Mononuclear cell (primary cell): ENCODE measurements around the gene GOLIM4. TPM values are rescaled to one million over a fixed set of nuclear protein-coding genes. Genes with fewer than 3 reads are reported as not detected.
"Not testable (repeated sequence)": the region's sequence is repeated elsewhere in the genome, so short reads cannot be mapped to it uniquely, and the experiment has no call there.

Experiments used
- H3K27me3 ChIP-seq: 2 replicates; pipeline ENCODE4 v1.6.0; 2011; ENCODE audit warnings: low read length, control low read depth; ENCODE audit not compliant: insufficient read depth
- H3K4me1 ChIP-seq: 2 replicates; pipeline ENCODE4 v1.5.1; 2011; ENCODE audit warnings: mild to moderate bottlenecking, low read length, control low read depth; ENCODE audit not compliant: insufficient read depth
- H3K4me3 ChIP-seq: 2 replicates; pipeline ENCODE4 v1.5.1; 2011; ENCODE audit warnings: mild to moderate bottlenecking, low read length, moderate library complexity
- H3K9me3 ChIP-seq: 2 replicates; pipeline ENCODE4 v1.5.1; 2011; ENCODE audit warnings: low read depth, mild to moderate bottlenecking, control low read depth, low read length
- total RNA-seq: library from RNA; depleted of rRNA; stranded (reverse); fragments of >200 nt; gene quantifications from one replicate; pipeline ENCODE4 v1.2.3, GENCODE V29; 2012

The GOLIM4 gene, protein sequence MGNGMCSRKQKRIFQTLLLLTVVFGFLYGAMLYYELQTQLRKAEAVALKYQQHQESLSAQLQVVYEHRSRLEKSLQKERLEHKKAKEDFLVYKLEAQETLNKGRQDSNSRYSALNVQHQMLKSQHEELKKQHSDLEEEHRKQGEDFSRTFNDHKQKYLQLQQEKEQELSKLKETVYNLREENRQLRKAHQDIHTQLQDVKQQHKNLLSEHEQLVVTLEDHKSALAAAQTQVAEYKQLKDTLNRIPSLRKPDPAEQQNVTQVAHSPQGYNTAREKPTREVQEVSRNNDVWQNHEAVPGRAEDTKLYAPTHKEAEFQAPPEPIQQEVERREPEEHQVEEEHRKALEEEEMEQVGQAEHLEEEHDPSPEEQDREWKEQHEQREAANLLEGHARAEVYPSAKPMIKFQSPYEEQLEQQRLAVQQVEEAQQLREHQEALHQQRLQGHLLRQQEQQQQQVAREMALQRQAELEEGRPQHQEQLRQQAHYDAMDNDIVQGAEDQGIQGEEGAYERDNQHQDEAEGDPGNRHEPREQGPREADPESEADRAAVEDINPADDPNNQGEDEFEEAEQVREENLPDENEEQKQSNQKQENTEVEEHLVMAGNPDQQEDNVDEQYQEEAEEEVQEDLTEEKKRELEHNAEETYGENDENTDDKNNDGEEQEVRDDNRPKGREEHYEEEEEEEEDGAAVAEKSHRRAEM
- 3.6 TPM for total RNA-seq

- no peaks in the 10 kb centered on the region for H3K9me3 ChIP-seq
- no peaks in the 10 kb centered on the region for H3K27me3 ChIP-seq
- H3K4me3 ChIP-seq, result peak within 1 kb of the TSS; percentile 54
- peaks cover 22% of the 10 kb centered on the region for H3K4me1 ChIP-seq
These were observed at the start of gene GOLIM4 for GRCh38 chr3:168095611-168096209. TSS of gene GOLIM4 (minus strand) at chr3:168095924. CDS start at chr3:168095285, 639 bp downstream.

DNA sequence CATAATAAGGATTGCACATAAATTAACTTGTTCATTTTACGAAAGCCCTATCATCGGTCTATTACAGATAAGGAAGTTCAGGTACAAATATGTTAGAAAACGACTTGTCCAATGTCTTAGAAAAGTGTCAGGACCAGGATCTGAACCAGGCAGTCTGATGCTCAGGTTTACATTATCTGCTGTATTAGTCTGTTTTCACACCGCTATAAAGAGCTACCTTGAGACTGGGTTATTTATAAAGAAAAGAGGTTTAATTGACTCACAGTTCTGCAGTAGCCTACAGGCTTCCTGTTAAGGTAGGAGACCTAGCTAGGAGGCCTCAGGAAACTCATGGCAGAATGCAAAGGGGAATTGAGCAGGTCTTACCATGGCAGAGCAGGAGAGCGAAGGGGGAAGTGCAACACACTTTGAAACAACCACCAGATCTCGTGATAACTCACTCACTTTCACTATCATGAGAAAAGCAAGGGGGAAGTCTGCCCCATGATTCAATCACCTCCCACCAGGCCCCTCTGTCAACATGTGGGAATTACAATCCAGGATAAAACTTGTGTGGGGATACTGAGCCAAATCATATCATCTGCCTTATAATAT, 45.8 kb upstream of the GOLIM4 start:
- Histone ChIP-seq H3K9me3 (no peaks in the 10 kb centered on the region), H3K4me3 (no peak overlapping the region), H3K27me3 (no peaks in the 10 kb centered on the region), H3K4me1 (no peaks in the 10 kb centered on the region)

DNA sequence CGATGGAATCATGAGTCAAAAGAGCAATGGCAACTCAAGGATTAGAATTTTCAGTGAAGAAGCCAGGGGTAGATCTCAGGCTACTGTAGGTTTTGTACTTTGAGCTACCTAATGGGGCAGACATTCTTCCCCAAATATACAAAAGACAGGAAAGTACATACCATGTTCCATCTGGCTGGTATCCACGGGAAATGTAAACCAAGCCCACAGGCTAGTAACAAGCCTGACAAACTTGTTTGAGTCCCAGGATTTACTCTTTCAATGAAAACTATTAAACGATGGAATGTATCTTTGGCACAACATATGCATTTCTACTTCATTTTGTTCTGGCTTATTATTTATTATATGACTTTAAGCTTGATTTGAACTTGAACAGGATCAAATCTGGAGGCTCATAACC, 44.2 kb upstream of the GOLIM4 start:
- H3K4me3 ChIP-seq, result no peak overlapping the region
- H3K9me3 ChIP-seq, result no peaks in the 10 kb centered on the region
- no peaks in the 10 kb centered on the region for H3K27me3 ChIP-seq
- no peaks in the 10 kb centered on the region for H3K4me1 ChIP-seq

DNA sequence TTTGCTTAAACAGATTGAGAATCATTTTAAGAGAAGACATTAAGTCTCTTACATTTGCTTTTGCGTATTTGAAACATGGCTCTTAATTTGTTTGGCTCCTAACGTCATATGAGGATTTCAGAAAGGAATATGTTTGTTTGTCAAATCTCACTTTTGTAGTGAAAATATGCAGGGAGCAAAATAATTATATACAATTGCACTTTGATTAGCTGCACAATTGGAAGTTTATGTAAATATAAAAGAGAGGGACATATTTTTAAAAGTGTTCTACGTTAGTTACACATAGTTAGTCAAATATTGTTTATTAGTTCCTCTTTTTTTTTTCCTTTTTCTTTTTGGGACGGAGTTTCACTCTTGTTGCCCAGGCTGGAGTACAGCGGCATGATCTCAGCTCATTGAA, 42.7 kb upstream of the GOLIM4 start:
- no peak overlapping the region for H3K4me3 ChIP-seq
- no peaks in the 10 kb centered on the region for H3K9me3 ChIP-seq
- H3K27me3 ChIP-seq, result no peaks in the 10 kb centered on the region
- H3K4me1 ChIP-seq, result no peaks in the 10 kb centered on the region

- Histone ChIP-seq H3K4me1 (no peaks in the 10 kb centered on the region), H3K9me3 (no peaks in the 10 kb centered on the region), H3K27me3 (no peaks in the 10 kb centered on the region), H3K4me3 (no peak overlapping the region)
These were observed 39.2 kb upstream of the GOLIM4 start for GRCh38 chr3:168134931-168135330.

DNA sequence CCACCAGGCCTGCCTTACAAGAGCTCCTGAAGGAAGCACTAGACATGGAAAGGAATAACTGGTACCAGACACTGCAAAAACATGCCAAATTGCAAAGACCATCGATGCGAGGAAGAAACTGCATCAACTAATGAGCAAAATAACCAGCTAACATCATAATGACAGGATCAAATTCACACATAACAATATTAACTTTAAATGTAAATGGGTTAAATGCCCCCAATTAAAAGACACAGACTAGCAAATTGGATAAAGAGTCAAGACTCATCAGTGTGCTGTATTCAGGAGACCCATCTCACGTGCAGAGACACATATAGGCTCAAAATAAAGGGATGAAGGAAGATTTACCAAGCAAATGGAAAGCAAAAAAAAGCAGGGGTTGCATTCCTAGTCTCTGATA, 34.5 kb upstream of the GOLIM4 start:
- not testable (repeated sequence) for H3K4me3 ChIP-seq, H3K27me3 ChIP-seq, H3K9me3 ChIP-seq, H3K4me1 ChIP-seq

- H3K9me3 ChIP-seq, H3K27me3 ChIP-seq, H3K4me3 ChIP-seq, H3K4me1 ChIP-seq: not testable (repeated sequence)
These were observed 32.7 kb upstream of the GOLIM4 start for GRCh38 chr3:168128463-168128862.

- H3K27me3 ChIP-seq, result no peaks in the 10 kb centered on the region
- H3K9me3 ChIP-seq, result no peaks in the 10 kb centered on the region
- H3K4me1 ChIP-seq, result no peaks in the 10 kb centered on the region
- no peak overlapping the region for H3K4me3 ChIP-seq
These were observed 31.7 kb upstream of the GOLIM4 start for GRCh38 chr3:168127466-168127865.

- Histone ChIP-seq H3K4me3 (no peak overlapping the region), H3K4me1 (no peaks in the 10 kb centered on the region), H3K27me3 (no peaks in the 10 kb centered on the region), H3K9me3 (no peaks in the 10 kb centered on the region)
These were observed 29.1 kb upstream of the GOLIM4 start for GRCh38 chr3:168124791-168125190.

DNA sequence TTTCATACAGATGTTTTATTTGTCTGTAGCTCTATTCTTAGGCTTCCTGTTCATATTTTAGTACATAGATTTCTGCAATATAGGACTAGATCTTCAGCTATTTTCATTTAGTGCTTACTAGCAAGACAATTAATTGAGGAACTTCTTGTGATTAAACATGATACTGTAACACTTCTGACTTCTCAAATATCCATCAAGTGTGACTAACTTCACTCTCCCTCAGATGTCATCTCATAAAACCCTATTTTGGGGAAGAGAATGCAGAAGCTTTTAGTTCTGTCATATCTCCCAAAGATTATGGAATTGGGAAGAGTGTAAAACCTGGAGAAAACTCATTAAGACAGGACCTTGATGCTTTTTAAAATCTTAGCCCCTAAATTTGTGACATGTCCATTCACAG, 28.6 kb upstream of the GOLIM4 start:
- Histone ChIP-seq H3K27me3 (no peaks in the 10 kb centered on the region), H3K4me1 (no peaks in the 10 kb centered on the region), H3K9me3 (no peaks in the 10 kb centered on the region), H3K4me3 (no peak overlapping the region)

GRCh38 chr3:168123201-168124176, 27.8 kb upstream of the GOLIM4 start:
- no peaks in the 10 kb centered on the region for H3K27me3 ChIP-seq
- H3K9me3 ChIP-seq, result no peaks in the 10 kb centered on the region
- H3K4me3 ChIP-seq, result no peak overlapping the region
- no peaks in the 10 kb centered on the region for H3K4me1 ChIP-seq

DNA sequence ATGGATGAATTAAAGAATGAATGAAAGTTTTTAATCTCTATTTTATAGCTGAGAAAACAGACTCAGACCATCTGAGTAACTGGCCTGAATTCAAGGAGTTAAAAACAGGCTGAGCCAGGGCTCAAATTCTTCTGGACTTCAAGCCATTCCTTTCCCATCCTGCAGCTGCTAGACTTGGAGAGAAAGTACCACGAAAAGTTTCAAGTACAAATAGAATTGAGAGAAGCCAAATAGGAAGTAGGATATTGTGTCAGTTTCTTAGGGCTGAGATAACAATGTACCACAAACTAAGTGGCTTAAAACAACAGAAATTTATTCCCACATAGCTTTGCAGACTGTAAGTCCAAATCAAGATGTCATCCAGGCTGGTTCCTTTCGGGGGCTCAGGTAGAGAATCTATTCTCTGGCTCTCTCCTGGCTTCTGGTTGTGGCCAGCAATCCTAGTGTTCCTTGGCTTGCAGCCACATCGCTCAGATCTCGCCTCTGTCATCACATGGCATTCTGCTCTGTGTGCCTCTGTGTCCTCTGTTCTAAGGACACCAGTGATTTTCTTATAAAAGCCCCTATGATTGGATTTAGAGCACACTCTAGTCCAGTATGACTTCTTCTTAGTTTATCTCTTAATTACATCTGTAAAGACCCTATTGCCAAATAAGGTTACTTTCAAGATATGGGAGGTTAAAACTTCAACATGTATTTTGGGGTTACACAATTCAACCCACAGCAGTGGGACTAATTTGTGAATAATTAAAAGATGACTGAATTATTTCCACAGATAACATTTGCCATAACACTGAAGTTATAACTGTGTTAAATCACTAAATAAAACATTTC, 25.7 kb upstream of the GOLIM4 start:
- Histone ChIP-seq H3K9me3 (no peaks in the 10 kb centered on the region), H3K27me3 (no peaks in the 10 kb centered on the region), H3K4me3 (no peak overlapping the region), H3K4me1 (no peaks in the 10 kb centered on the region)

DNA sequence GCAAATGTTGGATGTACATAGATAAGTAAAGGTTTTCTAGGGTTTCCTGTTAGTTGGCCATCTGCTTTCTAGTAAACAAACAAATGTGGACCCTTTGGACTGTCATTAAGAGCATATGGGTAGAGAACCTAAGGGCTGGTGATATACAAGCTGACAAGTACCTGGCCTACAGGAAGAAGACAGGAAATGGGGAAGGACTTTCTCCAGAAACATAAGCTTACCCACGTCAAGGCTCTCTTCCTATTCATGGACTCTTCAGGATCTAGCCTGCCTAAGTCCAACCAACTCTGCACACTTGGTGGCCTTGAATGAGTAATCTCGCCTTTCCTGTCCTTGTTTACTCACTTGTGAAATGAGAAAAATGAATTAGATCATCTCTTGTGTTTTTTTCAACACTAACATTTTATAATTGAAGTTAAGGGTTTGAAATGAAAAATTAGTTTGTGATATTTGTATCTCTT, 22.2 kb upstream of the GOLIM4 start:
- no peak overlapping the region for H3K4me3 ChIP-seq
- no peaks in the 10 kb centered on the region for H3K4me1 ChIP-seq
- no peaks in the 10 kb centered on the region for H3K27me3 ChIP-seq
- H3K9me3 ChIP-seq, result no peaks in the 10 kb centered on the region

- Histone ChIP-seq H3K4me1 (no peaks in the 10 kb centered on the region), H3K4me3 (no peak overlapping the region), H3K9me3 (no peaks in the 10 kb centered on the region), H3K27me3 (no peaks in the 10 kb centered on the region)
These were observed 21.3 kb upstream of the GOLIM4 start for GRCh38 chr3:168117059-168117458.
